Gastroesophageal sphincter (tissue), 4 donors: ENCODE measurements around the gene SLC38A3. TPM values are rescaled to one million over a fixed set of nuclear protein-coding genes. Genes with fewer than 3 reads are reported as not detected.

Source experiments
- ATAC-seq: fragments of 150-250 bp; one replicate; pipeline ENCODE4 v1.9.1; 2016; ENCODE audit warnings: mild to moderate bottlenecking, moderate library complexity
- H3K27ac ChIP-seq, 4 donors: fragments of 200-600 bp; sonication (generic) in 3 of 4; 1 replicate in 3 of 4; 2 replicates in 1 of 4; pipeline ENCODE4 v1.5.1; 2016 to 2019
- H3K27me3 ChIP-seq: fragments of 200-600 bp; sonication (generic); one replicate; pipeline ENCODE4 v1.5.1; 2019
- H3K36me3 ChIP-seq, 2 donors: fragments of 200-600 bp; sonication (generic); one replicate each; pipeline ENCODE4 v1.5.1; 2019; ENCODE audit warnings: control low read depth in 1 of 2
- H3K4me1 ChIP-seq, 3 donors: fragments of 200-600 bp; sonication (generic); 1 replicate in 2 of 3; 2 replicates in 1 of 3; pipeline ENCODE4 v1.5.1; 2016 to 2019; ENCODE audit warnings: control low read depth in 2 of 3
- H3K4me3 ChIP-seq, 2 donors: fragments of 200-600 bp; sonication (generic); one replicate each; pipeline ENCODE4 v1.5.1; 2019; ENCODE audit warnings: mild to moderate bottlenecking in 1 of 2, moderate library complexity in 1 of 2
- H3K9me3 ChIP-seq, 3 donors: fragments of 200-600 bp; sonication (generic); one replicate each; pipeline ENCODE4 v1.5.1; 2017 to 2019; ENCODE audit warnings: control low read depth in 2 of 3
- EP300 ChIP-seq: sonication (generic); formaldehyde crosslinking; IDR thresholded peaks from one replicate; pipeline ENCODE4 v1.6.1; 2017; ENCODE audit warnings: antibody characterized with exemption, mild to moderate bottlenecking
- POLR2A ChIP-seq, 2 donors: fragments of 450-650 bp; IDR thresholded peaks; one replicate each; pipeline ENCODE4 v1.6.1; 2017; ENCODE audit warnings: antibody characterized with exemption in 2 of 2, mild to moderate bottlenecking in 2 of 2, moderate library complexity in 1 of 2
- POLR2AphosphoS5 ChIP-seq: sonication (generic); formaldehyde crosslinking; IDR thresholded peaks from one replicate; pipeline ENCODE4 v1.6.1; 2017; ENCODE audit warnings: antibody characterized with exemption
- WGBS, 2 donors: methylation state at CpG; one replicate each; pipeline ENCODE4 v1.1.5; 2018; ENCODE audit warnings: low coverage in 1 of 2; 5-methylcytosine and 5-hydroxymethylcytosine counted together
- total RNA-seq, 4 donors: library from RNA; depleted of rRNA; stranded (reverse); fragments of >200 nt; gene quantifications; one replicate each; pipeline ENCODE4 v1.1.0, GENCODE V29; 2016
- TF ChIP-seq, protein P1 (sequence below), 4 experiments: fragments of 200-600 bp in 2 of 4; fragments of 450-650 bp in 2 of 4; sonication (generic) in 1 of 4; IDR thresholded peaks; one replicate each; pipeline ENCODE4 v1.5.1; 2017 to 2019; ENCODE audit warnings: antibody characterized with exemption in 4 of 4, mild to moderate bottlenecking in 2 of 4, moderate library complexity in 2 of 4

Gene SLC38A3
- total RNA-seq, 4 donors from 2014 or later = 0.35 TPM; not detected in 2

- Histone ChIP-seq H3K27me3 (no peaks in the 10 kb centered on the region), H3K27ac (peak overlapping the region in 3 of 4 donors; percentile 38 to 87 (median 83)), H3K9me3 (no peaks in the 10 kb centered on the region), H3K36me3 (peaks cover 0 to 5% of the 10 kb centered on the region in 2 donors), H3K4me3 (no peak overlapping the region), H3K4me1 (peaks cover 9 to 73% (median 37%) of the 10 kb centered on the region in 3 donors)
- WGBS, 2 donors = 80 to 87% methylated on average over 1 to 3 of the region's 6 CpGs
- ATAC-seq = no peak
- TF ChIP-seq POLR2AphosphoS5 (no peak), POLR2A (IDR thresholded peaks at IDR 0.05) (no peak), EP300 (no peak)
- TF ChIP-seq, protein P1, sequence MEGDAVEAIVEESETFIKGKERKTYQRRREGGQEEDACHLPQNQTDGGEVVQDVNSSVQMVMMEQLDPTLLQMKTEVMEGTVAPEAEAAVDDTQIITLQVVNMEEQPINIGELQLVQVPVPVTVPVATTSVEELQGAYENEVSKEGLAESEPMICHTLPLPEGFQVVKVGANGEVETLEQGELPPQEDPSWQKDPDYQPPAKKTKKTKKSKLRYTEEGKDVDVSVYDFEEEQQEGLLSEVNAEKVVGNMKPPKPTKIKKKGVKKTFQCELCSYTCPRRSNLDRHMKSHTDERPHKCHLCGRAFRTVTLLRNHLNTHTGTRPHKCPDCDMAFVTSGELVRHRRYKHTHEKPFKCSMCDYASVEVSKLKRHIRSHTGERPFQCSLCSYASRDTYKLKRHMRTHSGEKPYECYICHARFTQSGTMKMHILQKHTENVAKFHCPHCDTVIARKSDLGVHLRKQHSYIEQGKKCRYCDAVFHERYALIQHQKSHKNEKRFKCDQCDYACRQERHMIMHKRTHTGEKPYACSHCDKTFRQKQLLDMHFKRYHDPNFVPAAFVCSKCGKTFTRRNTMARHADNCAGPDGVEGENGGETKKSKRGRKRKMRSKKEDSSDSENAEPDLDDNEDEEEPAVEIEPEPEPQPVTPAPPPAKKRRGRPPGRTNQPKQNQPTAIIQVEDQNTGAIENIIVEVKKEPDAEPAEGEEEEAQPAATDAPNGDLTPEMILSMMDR (IDR thresholded peaks at IDR 0.05) = no peak
These were observed 36.3 kb upstream of the SLC38A3 start for GRCh38 chr3:50168791-50169190.

GRCh38 chr3:50169232-50169832 lies 35.7 kb upstream of the SLC38A3 start:
- no peaks in the 10 kb centered on the region for H3K27me3 ChIP-seq
- no peaks in the 10 kb centered on the region for H3K9me3 ChIP-seq
- no peak for ATAC-seq
- H3K4me3 ChIP-seq = no peak overlapping the region
- peaks cover 0 to 11% of the 10 kb centered on the region in 2 donors for H3K36me3 ChIP-seq
- TF ChIP-seq EP300 (no peak), POLR2AphosphoS5 (no peak)
- H3K27ac ChIP-seq = peak overlapping the region in 3 of 4 donors; percentile 38 to 87 (median 83)
- no CpG with 5 or more reads among the region's 11 CpGs for WGBS, 2 donors
- H3K4me1 ChIP-seq = peaks cover 8 to 68% (median 33%) of the 10 kb centered on the region in 3 donors

DNA sequence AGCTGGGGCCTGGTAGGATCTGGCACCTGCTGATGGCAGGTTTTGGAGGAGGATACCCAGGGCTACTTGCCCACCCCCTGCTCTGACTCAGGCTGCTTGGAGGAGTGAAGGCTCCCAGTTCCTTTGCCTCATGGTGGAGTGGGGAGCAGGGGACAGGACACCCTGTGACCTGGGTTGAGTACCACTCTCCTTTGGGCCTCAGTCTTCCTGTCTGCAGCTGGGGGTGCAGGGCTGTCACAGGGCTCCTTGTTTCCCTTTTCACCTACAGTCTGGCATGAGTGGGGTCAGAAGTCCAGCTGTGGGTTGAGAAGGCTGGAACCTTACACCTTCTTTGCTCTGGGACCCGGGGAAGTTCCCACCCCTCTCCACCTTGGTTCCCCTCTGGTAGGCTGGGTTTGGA lies 35.2 kb upstream of the SLC38A3 start:
- no peak for ATAC-seq
- TF ChIP-seq POLR2A (IDR thresholded peaks at IDR 0.05) (no peak), EP300 (no peak), POLR2AphosphoS5 (no peak)
- TF ChIP-seq, protein P1 (IDR thresholded peaks at IDR 0.05) = no peak
- Histone ChIP-seq H3K36me3 (peaks cover 0 to 16% of the 10 kb centered on the region in 2 donors), H3K9me3 (no peaks in the 10 kb centered on the region), H3K27ac (peak overlapping the region in 3 of 4 donors; percentile 38 to 83 (median 45)), H3K27me3 (no peaks in the 10 kb centered on the region), H3K4me1 (peaks cover 3 to 62% (median 28%) of the 10 kb centered on the region in 3 donors), H3K4me3 (no peak overlapping the region)
- no CpG with 5 or more reads among the region's 1 CpG for WGBS, 2 donors

- no CpG with 5 or more reads among the region's 10 CpGs for WGBS, 2 donors
- TF ChIP-seq POLR2AphosphoS5 = no peak
- TF ChIP-seq EP300 = no peak
- Histone ChIP-seq H3K4me1 (peaks cover 0 to 54% (median 19%) of the 10 kb centered on the region in 3 donors), H3K9me3 (no peaks in the 10 kb centered on the region), H3K4me3 (no peak overlapping the region), H3K27ac (peak overlapping the region in 3 of 4 donors; percentile 38 to 83 (median 45)), H3K36me3 (peaks cover 0 to 24% of the 10 kb centered on the region in 2 donors), H3K27me3 (no peaks in the 10 kb centered on the region)
- peak; percentile 59 for ATAC-seq
These were observed 34.4 kb upstream of the SLC38A3 start for GRCh38 chr3:50170689-50171088.

DNA sequence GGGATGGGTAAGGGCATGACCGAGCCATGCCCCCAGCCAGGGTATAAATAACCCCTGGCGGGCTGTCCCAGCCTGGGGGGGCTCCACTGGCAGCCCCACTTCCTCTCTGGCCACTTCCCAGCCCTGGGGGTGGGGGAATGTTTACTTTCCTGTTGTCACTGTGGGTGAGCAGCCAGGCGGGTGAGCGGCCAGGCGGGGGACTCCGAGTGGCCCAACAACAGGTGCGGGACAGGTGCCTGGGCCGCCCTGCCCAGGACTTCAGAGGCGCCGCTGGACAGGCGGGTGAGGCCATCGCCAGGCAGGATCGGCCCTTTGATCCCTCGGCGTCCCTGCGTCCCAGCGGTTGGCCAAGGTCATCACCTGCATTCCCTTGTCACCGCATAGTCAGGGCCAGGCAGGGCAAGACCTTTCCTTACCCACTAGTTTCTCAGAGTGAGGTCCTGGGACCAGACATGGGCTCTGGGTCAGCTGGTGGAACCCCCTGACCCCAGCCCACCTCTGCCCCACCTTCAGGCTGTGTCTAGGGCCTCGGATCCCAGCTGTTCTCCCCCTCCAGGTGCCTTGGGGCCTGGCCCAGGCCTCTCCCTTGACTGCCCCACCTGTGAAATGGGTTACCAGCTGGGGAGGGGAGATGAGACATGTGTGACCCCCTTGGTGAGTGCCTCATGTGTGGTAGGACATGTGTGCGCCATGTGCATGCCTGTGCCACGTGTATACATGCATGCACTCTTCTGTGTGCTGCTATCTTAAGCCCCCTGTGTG lies 33.4 kb upstream of the SLC38A3 start:
- H3K9me3 ChIP-seq = no peaks in the 10 kb centered on the region
- TF ChIP-seq POLR2AphosphoS5 = no peak
- TF ChIP-seq, protein P1 (IDR thresholded peaks at IDR 0.05) = no peak
- TF ChIP-seq EP300 = no peak
- TF ChIP-seq POLR2A (IDR thresholded peaks at IDR 0.05) = no peak
- 80% methylated on average over 1 of the region's 21 CpGs; no CpG with 5 or more reads in 1 of the 2 donors for WGBS, 2 donors
- peaks cover 0 to 48% (median 9%) of the 10 kb centered on the region in 3 donors for H3K4me1 ChIP-seq
- H3K4me3 ChIP-seq = no peak overlapping the region
- no peaks in the 10 kb centered on the region for H3K27me3 ChIP-seq
- H3K27ac ChIP-seq = peak overlapping the region in 1 of 4 donors; percentile 43
- ATAC-seq = no peak
- H3K36me3 ChIP-seq = peaks cover 0 to 33% of the 10 kb centered on the region in 2 donors
